ENCODE data around the gene UROS. TPM values are rescaled to one million over a fixed set of nuclear protein-coding genes. Genes with fewer than 3 reads are reported as not detected.

The UROS gene
- total RNA-seq, 3 donors from 2014 or later: 31.5 to 45.2 (median 35.1) TPM

DNA sequence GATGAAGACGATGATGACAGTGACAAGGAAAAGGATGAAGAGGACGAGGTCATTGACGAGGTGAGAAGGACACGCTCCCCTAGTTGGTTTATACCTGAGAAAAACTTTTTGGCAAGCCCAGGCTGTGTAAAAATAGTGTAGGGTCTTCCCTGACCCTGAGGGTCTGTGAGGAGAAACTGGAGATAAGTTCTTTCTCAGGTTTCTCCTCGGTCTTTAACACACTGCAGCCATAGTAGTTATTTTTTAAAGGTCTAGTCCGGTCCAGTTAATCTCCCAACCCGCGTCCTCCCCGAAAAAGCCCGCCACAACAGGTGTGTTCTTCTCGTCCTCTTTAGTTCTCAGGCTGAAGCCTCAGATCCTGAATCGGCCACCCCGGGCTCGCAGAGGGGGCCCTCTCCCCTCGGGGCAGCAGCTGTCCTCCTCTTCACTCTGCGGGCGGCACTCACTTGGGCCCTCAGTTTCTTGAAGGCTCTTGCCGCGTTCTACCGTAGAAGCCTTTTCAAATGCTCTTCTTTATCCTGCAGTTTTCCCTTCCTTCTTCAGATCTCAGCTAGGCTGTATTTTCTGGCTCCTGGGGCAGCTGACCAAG is 699 bp upstream of the UROS start:
- H3K27ac ChIP-seq: peak overlapping the region; percentile 87 to 92
- H3K9me3 ChIP-seq: no peaks in the 10 kb centered on the region
- no peaks in the 10 kb centered on the region for H3K36me3 ChIP-seq
- no peaks in the 10 kb centered on the region for H3K27me3 ChIP-seq
- H3K4me3 ChIP-seq: peak overlapping the region; percentile 91 to 99 (median 96)
- intact Hi-C loops (cut with DNase I; ENCODE audit: low total_unique reads): no loop called here
- TF ChIP-seq POLR2AphosphoS5 (IDR thresholded peaks at IDR 0.05): no peak
- TF ChIP-seq, protein P1, sequence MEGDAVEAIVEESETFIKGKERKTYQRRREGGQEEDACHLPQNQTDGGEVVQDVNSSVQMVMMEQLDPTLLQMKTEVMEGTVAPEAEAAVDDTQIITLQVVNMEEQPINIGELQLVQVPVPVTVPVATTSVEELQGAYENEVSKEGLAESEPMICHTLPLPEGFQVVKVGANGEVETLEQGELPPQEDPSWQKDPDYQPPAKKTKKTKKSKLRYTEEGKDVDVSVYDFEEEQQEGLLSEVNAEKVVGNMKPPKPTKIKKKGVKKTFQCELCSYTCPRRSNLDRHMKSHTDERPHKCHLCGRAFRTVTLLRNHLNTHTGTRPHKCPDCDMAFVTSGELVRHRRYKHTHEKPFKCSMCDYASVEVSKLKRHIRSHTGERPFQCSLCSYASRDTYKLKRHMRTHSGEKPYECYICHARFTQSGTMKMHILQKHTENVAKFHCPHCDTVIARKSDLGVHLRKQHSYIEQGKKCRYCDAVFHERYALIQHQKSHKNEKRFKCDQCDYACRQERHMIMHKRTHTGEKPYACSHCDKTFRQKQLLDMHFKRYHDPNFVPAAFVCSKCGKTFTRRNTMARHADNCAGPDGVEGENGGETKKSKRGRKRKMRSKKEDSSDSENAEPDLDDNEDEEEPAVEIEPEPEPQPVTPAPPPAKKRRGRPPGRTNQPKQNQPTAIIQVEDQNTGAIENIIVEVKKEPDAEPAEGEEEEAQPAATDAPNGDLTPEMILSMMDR (IDR thresholded peaks at IDR 0.05): no peak
- no peak for DNase-seq (ENCODE audit: low spot score in 2 of 2)
- H3K4me1 ChIP-seq: peaks cover 0 to 16% of the 10 kb centered on the region in 2 donors

DNA sequence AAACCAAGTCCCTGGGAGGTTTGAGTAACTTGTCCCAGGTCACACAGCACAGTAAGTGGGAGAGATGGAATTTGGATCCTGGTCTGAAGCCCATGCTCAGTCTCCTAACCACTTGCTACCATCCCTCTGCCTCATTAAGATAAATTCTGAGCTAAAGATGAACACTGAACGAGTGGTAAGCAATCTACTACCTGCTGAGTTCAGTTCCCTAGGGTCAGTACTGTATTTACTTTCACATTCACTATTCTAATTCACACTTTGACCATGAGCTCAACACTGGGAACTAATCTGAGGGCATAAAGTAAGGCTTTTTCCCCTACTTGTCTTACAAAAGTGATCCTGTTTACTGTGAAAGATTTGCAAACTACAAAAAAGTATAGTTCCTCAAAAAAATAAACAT is 2.4 kb downstream of the UROS start:
- no peak for TF ChIP-seq POLR2AphosphoS5 (IDR thresholded peaks at IDR 0.05)
- TF ChIP-seq, protein P1 (IDR thresholded peaks at IDR 0.05): no peak
- no peak for TF ChIP-seq POLR2A (IDR thresholded peaks at IDR 0.05)
- no peak overlapping the region for H3K27ac ChIP-seq
- DNase-seq (ENCODE audit: low spot score in 2 of 2): no peak
- intact Hi-C loops (cut with DNase I; ENCODE audit: low total_unique reads): no loop called here
- no peaks in the 10 kb centered on the region for H3K9me3 ChIP-seq
- no peaks in the 10 kb centered on the region for H3K27me3 ChIP-seq
- H3K4me3 ChIP-seq: no peak overlapping the region
- peaks cover 0 to 16% of the 10 kb centered on the region in 2 donors for H3K4me1 ChIP-seq
- H3K36me3 ChIP-seq: no peaks in the 10 kb centered on the region

DNA sequence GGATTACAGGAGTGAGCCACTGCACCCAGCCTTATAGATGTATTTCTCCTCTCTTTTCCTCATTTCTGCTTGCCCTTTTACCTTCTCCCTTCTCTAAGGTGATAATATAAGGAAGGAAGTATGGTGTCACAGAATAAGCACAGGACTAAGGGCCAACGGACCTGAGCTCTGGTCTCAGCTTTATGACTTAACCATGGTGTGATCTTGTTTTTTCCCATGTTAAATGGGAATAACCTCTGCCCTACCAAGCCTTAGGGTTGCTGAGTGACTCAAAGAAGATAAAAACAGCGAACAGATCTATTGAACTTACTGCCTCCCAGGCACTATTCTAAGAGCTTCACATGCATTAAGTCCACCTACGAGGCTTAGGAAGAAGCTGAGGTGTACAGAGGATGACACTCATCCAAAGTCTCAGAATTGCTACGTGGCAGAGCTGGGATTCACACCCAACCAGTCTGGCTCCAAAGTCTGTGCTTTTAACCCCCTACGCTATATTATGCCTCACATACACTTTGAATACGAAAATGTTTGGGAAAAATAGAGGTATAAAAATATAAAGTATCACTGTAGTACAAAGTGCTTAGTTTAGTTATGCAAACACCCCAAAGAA is 5.6 kb downstream of the UROS start:
- TF ChIP-seq, protein P1 (IDR thresholded peaks at IDR 0.05): no peak
- TF ChIP-seq POLR2AphosphoS5 (IDR thresholded peaks at IDR 0.05): no peak
- TF ChIP-seq POLR2A (IDR thresholded peaks at IDR 0.05): no peak
- Histone ChIP-seq H3K27ac (no peak overlapping the region), H3K27me3 (no peaks in the 10 kb centered on the region), H3K4me3 (no peak overlapping the region), H3K9me3 (no peaks in the 10 kb centered on the region), H3K36me3 (no peaks in the 10 kb centered on the region), H3K4me1 (peaks cover 0 to 5% of the 10 kb centered on the region in 2 donors)
- intact Hi-C loops (cut with DNase I; ENCODE audit: low total_unique reads): no loop called here
- no peak for DNase-seq (ENCODE audit: low spot score in 2 of 2)

DNA sequence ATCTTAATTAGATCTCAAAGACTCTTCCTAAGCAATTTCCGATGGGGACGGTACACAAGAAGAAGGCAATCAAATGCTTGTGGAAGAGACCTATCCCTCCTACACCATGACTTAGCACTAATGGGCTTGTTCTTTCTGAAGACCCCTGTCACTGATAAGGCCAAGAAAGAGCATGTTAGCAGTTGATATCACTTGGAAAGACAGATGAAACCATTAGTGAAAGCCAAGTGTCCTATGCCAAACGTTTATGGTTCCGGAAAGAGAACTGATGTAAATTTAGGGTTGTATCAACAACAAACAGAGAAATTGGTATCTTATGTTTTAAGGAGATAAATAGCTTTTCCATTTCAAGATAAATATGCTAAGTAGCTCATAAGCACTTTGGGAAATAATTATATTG is 6.5 kb downstream of the UROS start:
- Histone ChIP-seq H3K4me1 (no peaks in the 10 kb centered on the region), H3K36me3 (no peaks in the 10 kb centered on the region), H3K27me3 (no peaks in the 10 kb centered on the region), H3K9me3 (no peaks in the 10 kb centered on the region), H3K27ac (no peak overlapping the region), H3K4me3 (no peak overlapping the region)
- DNase-seq (ENCODE audit: low spot score in 2 of 2): no peak
- intact Hi-C loops (cut with DNase I; ENCODE audit: low total_unique reads): no loop called here
- no peak for TF ChIP-seq POLR2AphosphoS5 (IDR thresholded peaks at IDR 0.05)
- TF ChIP-seq POLR2A (IDR thresholded peaks at IDR 0.05): no peak
- TF ChIP-seq, protein P1 (IDR thresholded peaks at IDR 0.05): no peak

DNA sequence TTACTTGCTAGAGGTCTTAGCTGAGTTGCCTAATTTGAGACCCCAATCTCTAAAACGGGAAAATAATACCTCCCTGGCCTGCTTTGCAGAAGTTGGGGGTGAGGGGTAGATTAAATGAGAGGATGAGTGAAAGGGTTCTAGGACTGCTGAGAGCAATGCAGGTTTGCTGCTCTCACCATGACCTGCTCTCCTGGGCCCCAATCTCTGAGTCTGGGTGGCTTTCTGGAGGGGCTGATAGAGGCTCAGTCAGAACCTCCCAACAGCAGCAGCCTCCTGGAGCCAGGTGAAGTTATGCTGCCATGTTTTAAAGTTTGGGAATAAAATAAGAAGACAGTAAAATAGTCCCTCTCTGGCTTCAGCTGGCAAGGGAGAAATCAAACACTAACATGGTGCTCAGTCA is 7.3 kb downstream of the UROS start:
- TF ChIP-seq POLR2AphosphoS5 (IDR thresholded peaks at IDR 0.05): no peak
- TF ChIP-seq, protein P1 (IDR thresholded peaks at IDR 0.05): no peak
- TF ChIP-seq POLR2A (IDR thresholded peaks at IDR 0.05): no peak
- H3K36me3 ChIP-seq: no peaks in the 10 kb centered on the region
- intact Hi-C loops (cut with DNase I; ENCODE audit: low total_unique reads): no loop called here

More for the DNA sequence above, 7.3 kb downstream of the UROS start:
- Histone ChIP-seq H3K27me3 (no peaks in the 10 kb centered on the region), H3K4me3 (no peak overlapping the region), H3K27ac (no peak overlapping the region), H3K4me1 (no peaks in the 10 kb centered on the region), H3K9me3 (no peaks in the 10 kb centered on the region)
- DNase-seq (ENCODE audit: low spot score in 2 of 2): no peak

Measured in breast epithelium (tissue), 4 donors.